ENCODE data around the gene NAA15.
A peak's percentile ranks its signal among the peaks of the same experiment; 100 is the strongest.
"Not testable (repeated sequence)": the region's sequence is repeated elsewhere in the genome, so short reads cannot be mapped to it uniquely, and the experiment has no call there.

Gene NAA15
- total RNA-seq: 112 reads per million, percentile 85 among the genes with 10 or more reads in this experiment

GRCh38 chr4:139301113-139301820 lies at the start of gene NAA15:
NAA15 (plus strand) TSS chr4:139301505; CDS start chr4:139301778, 273 bp downstream.
- peak; percentile 97 for DNase-seq

GRCh38 chr4:139253046-139253445 lies 48.3 kb upstream of the NAA15 start:
- DNase-seq: no peak

DNA sequence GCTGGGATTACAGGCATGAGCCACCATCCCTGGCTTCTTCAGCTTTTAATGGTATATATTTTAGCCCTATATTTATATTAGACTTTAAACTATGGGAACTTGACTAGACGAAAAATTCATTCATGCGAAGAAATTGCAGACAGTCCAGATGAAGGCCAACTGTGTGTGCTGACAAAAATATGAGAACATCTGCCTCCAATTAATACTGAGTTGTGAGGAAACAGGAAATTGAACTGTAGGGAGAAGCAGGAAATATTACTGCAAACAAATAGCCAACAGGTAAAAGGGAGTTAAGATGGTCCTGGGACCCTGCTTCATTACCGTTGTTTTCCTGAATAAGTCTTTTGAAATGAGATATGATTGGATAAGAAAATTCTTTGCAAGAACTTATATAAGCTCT lies 47.6 kb upstream of the NAA15 start:
- no peak for DNase-seq

DNA sequence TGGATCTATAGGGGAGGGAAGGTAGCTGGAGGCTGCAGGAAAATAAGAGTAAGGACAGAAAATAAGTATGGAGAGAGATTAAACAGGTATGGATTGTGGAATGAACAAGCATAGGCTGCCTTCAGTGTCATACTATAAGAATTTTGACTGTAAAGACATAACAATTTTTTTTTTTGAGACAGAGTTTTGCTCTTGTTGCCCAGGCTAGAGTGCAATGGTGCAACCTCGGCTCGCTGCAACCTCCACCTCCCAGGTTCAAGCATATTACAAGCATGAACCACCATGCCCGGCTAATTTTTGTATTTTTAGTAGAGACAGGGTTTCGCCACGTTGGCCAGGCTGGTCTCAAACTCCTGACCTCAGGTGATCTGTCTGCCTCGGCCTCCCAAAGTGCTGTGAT lies 45.7 kb upstream of the NAA15 start:
- not testable (repeated sequence) for DNase-seq

GRCh38 chr4:139256349-139256748 lies 45.0 kb upstream of the NAA15 start:
- DNase-seq: no peak

DNA sequence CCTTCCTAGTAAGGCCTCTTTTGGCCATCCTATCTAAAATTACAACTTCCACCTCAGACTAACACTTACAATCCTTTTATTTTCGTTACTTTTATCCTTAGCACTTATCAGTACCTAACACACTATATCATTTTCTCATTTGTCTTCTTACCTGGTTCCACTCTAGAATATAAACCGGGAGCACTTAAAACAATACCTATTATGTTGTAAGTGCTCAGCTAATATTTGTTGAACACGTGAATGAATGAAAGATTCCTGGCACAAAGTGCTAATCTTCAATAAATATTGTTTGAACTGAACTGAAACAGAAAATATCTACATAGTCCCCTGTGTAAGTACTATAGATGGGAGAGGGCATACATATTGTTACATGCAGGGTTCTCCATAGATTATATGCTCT lies 35.7 kb upstream of the NAA15 start:
- DNase-seq: no peak

DNA sequence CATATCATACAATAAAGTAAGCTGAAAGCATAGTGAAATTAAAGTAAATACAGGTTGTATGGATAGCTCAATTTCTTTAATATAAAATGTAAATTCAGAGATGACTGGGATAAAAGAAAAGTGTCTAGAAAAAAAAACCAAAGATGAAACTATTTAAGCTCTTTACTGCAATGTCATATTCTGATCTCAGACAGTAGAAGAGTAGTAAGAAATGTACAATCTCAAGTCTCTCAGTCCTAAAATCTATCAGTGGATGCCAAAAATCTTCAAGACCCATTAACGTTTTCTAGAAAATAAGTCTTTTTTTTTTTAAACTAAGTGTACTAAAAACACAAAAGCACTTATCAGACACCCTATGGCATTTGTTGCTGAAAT lies 35.1 kb upstream of the NAA15 start:
- no peak for DNase-seq

DNA sequence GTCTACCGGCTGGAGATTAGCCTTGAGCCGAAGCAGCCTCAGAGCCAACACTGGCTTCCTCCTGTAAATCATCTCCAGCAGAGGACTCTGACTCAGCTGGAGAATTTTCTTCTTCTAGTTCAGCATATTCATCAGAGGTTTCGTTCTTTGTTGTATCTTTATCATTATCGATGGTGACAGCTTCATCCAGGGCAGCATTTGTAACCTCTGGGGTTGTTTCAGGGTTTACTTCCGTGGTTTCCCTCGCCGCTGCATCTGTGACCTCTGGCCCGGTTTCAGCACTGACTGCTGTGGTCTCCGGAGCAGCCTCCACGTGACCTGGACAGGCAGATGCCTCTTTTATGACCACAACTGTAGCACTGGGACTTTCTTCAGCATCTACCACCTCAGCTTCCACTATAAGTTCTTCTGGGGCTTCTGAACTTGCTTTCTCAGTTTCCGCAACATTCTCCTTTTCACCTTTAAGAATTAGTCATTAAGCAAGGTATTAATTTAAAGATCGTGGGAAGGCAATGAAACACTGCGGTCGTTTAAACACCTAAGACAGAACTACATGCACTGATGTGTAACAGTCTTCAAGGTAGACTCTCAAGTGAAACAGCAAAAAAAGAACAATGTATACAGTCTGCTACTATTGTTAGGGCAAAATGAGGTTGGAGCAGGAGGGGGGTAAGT lies 34.6 kb upstream of the NAA15 start:
- DNase-seq: peak; percentile 52

DNA sequence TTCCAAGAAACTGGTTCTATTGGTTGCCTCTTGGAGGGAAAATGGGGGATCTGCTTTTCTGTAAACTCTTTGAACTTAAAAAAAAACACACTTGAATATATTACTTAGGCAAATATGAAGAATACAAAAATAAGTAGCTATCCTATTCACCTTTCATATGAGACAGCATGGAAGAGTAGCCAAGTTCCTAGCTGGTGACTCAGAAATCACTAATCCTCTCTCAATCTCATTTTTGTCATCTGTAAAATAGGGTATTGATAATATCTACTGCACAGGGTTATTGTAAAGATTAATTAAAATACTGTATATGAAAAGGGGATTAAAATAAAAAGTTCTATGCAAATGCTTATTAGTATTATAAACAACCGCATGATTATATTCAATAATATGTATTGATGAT lies 34.0 kb upstream of the NAA15 start:
- no peak for DNase-seq

GRCh38 chr4:139273835-139274234 lies 27.5 kb upstream of the NAA15 start:
- DNase-seq: no peak

- no peak for DNase-seq
Observed at GRCh38 chr4:139274790-139275189, 26.5 kb upstream of the NAA15 start.

- DNase-seq: no peak
Observed at GRCh38 chr4:139275281-139275735, 26.0 kb upstream of the NAA15 start.

- DNase-seq: no peak
Observed at GRCh38 chr4:139278485-139278884, 22.8 kb upstream of the NAA15 start.

- no peak for DNase-seq
Observed at GRCh38 chr4:139278912-139279759, 22.2 kb upstream of the NAA15 start.

DNA sequence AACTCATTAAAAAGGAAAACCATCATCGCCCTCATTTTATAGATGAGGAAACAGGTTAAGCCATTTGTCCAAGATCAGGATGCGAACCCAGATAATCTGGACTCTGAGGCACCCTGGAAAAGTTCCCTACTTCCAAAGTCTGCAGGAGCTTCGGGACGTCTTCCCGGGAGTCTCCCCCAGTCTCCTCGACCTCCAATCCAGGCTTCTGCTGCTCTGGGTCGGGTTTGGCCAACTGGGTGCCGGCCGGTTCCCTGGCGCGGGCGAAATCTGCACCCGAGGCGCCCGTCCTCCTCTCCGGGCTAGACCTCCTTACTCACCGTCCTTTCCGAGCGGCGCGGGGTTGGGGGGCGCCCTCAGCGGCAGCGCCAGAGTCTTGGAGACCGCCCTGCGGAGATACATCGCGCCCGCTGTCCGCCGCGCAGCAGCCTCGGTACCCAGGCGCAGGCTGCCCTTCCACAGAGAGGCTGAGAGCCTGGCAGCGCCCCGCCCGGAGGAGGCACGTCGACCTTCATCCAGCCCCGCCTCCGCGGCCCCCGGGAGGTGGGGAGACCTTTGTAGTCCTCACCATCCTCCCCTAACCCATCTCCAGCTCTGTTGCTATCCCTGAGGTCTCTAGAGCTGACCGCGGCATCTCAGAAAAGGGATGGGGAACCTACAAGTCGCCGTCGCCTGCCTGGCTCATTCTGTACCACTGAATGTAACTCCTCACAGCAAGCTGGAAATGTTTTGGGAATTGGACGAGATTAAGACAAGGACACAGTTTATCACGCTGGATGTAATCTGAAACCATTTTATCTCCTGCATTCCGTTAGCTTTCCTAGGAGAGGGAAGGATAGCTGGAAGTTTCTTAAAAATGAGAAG lies 21.3 kb upstream of the NAA15 start, which contains the start of gene MGARP:
Gene MGARP (minus strand): TSS at position 466 of the 861 bp plus-strand sequence. CDS start 67 bp downstream, at position 399.
- DNase-seq: no peak

DNA sequence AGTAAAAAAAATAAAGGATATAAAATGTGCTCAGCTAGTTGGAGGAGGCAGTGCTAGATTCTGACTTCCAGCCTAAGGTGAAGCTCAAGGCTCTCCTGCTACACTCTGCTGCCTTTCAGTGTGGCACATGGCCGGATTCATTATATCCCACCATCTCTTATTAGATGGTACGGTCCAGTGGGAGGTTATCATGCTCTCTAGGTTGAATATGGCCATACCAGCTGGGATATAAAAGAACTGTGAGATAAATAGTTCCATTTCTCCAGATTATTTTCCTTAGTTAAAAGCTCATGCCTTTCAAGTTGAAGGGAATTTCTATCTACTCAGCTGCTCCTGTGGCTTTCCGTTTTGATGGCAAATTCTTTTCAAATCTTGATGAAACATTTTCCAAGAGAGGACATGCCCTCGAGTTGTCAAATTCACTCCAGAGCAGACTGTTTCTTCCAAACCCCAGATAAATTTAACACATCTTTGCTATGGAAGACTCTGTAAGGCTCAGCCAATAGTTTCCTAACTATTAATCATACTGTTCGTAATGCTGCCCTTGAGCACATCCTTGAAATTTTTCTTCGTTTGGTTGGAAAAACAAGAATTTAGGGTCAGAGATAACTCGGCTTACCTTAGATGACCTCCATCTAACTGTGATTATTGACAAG lies 19.1 kb upstream of the NAA15 start:
- no peak for DNase-seq

GRCh38 chr4:139282721-139283075 lies 18.6 kb upstream of the NAA15 start:
- no peak for DNase-seq

- no peak for DNase-seq
Observed at GRCh38 chr4:139286186-139286698, 15.1 kb upstream of the NAA15 start.

GRCh38 chr4:139295206-139295941 lies 5.9 kb upstream of the NAA15 start:
- peak; percentile 99 for DNase-seq

DNA sequence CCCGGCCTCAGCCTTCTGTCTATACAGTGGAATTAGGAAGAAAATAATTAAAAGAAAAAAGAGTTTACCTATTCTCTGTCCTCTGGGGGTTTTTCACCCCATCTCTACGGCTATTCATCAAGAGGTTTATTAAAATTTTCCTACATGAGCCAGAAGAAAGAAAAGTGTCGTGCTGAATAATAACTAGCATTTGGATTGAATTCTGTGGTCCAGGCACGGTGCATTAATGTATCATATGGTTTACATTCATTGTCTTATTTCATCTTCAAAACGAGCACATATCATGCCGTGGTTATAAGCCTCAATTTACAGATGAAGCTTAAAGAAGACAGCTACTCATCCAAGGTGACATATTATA lies 5.4 kb upstream of the NAA15 start:
- no peak for DNase-seq

- no peak for DNase-seq
Observed at GRCh38 chr4:139297001-139297410, 4.3 kb upstream of the NAA15 start.

Data from effector CD4-positive, alpha-beta T cell (primary cell).